ENCODE measurements around the gene MFAP1.
"Not testable (repeated sequence)": the region's sequence is repeated elsewhere in the genome, so short reads cannot be mapped to it uniquely, and the experiment has no call there.

MFAP1 gene

GRCh38 chr15:43828061-43828657 is 3.7 kb upstream of the MFAP1 start:
- H3K4me3 ChIP-seq (ENCODE audit: low read length) = peak overlapping the region; percentile 73
- DNase-seq (ENCODE audit: low read depth) = peak; percentile 20
- TF ChIP-seq CTCF (conservative IDR thresholded peaks at IDR 0.05; ENCODE audit: low read length) = no peak

GRCh38 chr15:43826508-43827341 is 2.2 kb upstream of the MFAP1 start, which contains the start of gene WDR76:
Gene WDR76 (plus strand): TSS chr15:43827002. CDS start chr15:43827033, 31 bp downstream.
- peak; percentile 76 for DNase-seq (ENCODE audit: low read depth)
- H3K4me3 ChIP-seq (ENCODE audit: low read length) = peak within 1 kb of the TSS; percentile 73
- no peak for TF ChIP-seq CTCF (conservative IDR thresholded peaks at IDR 0.05; ENCODE audit: low read length)

- H3K4me3 ChIP-seq (ENCODE audit: low read length) = peak overlapping the region; percentile 73
- DNase-seq (ENCODE audit: low read depth) = no peak
- TF ChIP-seq CTCF (conservative IDR thresholded peaks at IDR 0.05; ENCODE audit: low read length) = no peak
Measured at GRCh38 chr15:43826029-43826507, 1.6 kb upstream of the MFAP1 start.

GRCh38 chr15:43825305-43825704 is 815 bp upstream of the MFAP1 start:
- not testable (repeated sequence) for H3K4me3 ChIP-seq (ENCODE audit: low read length); DNase-seq (ENCODE audit: low read depth)

GRCh38 chr15:43821505-43821904 is 3.0 kb downstream of the MFAP1 start:
- no peak for DNase-seq (ENCODE audit: low read depth)
- TF ChIP-seq CTCF (conservative IDR thresholded peaks at IDR 0.05; ENCODE audit: low read length) = no peak
- H3K4me3 ChIP-seq (ENCODE audit: low read length) = no peak overlapping the region

- not testable (repeated sequence) for H3K4me3 ChIP-seq (ENCODE audit: low read length); DNase-seq (ENCODE audit: low read depth)
Measured at GRCh38 chr15:43815064-43815463, 9.4 kb downstream of the MFAP1 start.

GRCh38 chr15:43808960-43809678 is 15.4 kb downstream of the MFAP1 start:
- H3K4me3 ChIP-seq (ENCODE audit: low read length) = no peak overlapping the region
- no peak for DNase-seq (ENCODE audit: low read depth)
- TF ChIP-seq CTCF (conservative IDR thresholded peaks at IDR 0.05; ENCODE audit: low read length) = no peak

Data from AG10803 (cell line).